GM18873 (cell line): ENCODE measurements around the gene GPR37.

Experiments
- ATAC-seq: cut with Tn5 transposase; IDR thresholded peaks from one replicate; pipeline ENCODE4 v1.9.1; 2021; ENCODE audit warnings: mild to moderate bottlenecking, moderate library complexity, moderate number of reproducible peaks; ENCODE audit not compliant: unreplicated experiment, low FRiP score

Gene GPR37, protein sequence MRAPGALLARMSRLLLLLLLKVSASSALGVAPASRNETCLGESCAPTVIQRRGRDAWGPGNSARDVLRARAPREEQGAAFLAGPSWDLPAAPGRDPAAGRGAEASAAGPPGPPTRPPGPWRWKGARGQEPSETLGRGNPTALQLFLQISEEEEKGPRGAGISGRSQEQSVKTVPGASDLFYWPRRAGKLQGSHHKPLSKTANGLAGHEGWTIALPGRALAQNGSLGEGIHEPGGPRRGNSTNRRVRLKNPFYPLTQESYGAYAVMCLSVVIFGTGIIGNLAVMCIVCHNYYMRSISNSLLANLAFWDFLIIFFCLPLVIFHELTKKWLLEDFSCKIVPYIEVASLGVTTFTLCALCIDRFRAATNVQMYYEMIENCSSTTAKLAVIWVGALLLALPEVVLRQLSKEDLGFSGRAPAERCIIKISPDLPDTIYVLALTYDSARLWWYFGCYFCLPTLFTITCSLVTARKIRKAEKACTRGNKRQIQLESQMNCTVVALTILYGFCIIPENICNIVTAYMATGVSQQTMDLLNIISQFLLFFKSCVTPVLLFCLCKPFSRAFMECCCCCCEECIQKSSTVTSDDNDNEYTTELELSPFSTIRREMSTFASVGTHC

DNA sequence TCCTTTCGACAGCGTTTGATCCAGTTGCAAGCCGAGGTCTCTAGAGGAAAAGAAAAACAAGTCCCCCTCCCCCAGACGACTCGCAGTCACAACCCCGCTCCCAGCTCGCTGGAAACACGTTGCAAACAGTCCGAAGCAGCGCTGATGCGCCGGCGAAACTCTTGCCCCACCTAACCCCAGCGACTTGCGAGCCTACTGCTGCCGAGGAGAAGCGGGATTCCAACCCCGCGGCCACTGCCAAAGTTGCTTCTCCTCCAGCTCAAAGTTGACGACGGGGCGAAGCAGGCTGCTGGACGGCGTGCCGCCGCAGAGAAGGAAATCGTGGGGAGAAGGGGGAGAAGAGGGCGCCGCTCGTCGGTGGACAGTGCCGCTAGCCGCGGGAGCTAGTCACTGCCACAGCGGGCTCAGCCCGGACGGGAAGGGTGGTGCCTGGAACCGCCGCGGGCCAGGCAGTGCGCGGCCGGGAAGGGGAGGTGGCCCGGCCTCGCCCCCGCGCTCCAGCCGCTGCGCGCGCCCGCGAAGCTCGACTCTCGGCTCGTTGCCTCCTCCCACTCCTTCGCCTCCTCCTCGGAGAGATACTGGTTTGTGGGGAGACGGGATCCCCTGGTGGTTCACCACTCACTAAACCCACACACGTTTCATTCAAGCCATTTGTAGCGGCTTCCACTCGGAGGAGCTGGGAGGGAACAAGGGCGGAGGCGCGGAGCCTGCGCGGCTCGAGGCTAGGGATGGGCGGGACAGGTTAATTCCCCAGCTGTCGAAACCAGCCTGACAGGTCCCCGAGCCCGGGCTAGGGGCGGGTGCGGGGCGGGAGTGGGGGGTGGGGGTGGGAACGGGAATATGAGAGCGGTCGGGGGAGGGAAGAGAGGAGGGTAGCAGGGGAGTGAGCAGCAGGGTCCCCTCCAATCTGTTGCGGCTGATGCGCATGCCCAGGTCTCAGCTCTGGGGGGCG lies at the start of gene GPR37:
Gene GPR37, minus strand, starts transcription at position 392 of the 952 bp plus-strand sequence. CDS start 816 bp downstream, outside the sequence.
- ATAC-seq, result peak; percentile 46

DNA sequence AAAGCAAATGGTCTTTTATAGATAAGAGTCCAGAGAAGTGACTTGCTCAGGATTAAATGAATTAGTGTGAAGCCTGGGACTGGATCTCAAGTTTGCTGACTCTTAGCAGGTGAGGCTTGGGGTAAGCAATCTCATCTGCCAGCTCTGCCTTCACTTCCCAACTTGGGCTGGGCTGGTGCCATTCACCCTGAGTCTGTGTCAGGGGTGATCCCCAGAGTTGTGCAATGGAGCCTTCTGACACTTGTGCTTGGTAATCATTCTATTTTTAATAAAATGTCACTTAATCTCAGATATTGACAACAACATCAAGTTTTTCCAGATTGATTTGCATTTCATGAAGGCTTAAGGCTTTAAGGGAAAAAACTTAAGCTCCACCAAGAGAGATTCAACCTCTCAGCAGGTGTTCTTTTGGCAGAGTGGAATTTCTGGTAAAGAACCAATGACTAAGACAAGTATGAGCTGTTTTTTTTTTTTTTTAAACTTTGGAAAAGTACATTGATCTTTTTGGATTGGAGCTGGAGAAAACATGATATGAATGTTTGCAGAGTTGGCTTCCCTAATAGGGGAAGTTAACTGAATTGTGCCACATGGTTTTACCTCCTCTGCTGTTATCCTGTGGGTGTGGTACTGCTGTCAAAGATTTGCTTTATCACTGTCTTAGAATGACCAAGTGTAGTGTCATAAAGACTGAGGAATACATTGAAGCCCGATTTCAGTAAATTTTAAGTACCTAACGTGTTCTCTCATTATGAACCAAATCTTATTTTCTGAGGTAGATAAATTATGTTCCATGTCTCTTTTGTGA lies 48.6 kb upstream of the GPR37 start:
- ATAC-seq, result no peak

DNA sequence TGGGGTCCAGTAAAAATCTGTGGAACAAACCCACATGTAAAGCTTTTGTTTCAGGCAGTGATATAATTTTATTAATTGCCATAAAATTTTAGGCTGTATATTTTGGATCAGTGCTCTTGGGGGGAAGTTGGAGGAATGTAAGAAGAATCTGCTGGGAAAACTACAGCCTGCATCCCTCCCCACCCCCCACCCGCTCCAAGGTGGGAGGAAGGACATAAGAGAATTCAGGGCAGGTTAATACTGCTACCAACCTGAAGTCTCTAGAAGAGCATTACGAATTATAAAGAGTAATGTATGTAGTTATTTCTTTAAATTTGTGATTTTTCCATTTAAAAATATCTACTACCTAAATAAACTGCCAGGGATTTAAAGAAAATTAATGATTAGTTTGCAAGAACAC lies 47.2 kb upstream of the GPR37 start:
- ATAC-seq, result no peak

DNA sequence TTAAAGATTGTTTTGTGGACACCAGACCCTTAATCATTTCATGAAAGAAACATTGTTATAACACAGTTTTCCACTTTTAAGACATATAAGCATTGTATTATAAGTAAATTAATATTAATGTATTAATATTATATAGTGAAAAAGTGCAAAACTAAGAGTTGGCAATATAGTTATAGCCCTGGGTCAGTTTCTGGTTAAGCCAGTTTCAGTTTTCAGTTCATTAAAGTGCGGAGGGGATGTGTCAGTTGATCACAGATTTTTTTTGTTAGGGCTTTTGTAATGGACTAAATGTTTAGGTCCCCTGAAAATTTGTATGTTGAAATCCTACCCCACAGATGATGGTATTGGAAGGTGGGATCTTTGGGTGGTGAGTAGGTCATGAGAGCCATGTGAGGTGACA lies 45.7 kb upstream of the GPR37 start:
- ATAC-seq, result no peak

DNA sequence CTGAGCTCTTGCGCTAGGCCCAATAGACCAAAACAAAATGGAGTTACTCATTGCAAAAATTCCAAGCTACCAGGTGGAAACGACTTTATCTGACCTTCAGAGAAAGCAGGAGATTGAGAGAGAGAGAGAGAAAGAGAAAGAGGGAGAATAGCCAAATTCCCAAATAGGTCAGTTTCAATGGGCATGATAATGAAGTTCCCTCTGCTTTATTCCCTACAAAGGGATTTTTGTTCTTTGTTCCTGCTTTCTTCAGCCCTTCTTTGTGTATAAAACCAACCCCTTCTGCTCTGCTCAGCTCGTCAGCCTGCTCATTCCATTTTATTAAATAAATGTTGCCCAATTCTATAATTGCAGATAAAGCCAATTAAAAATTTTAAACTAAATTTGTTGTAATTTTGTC lies 45.0 kb upstream of the GPR37 start:
- no peak for ATAC-seq

DNA sequence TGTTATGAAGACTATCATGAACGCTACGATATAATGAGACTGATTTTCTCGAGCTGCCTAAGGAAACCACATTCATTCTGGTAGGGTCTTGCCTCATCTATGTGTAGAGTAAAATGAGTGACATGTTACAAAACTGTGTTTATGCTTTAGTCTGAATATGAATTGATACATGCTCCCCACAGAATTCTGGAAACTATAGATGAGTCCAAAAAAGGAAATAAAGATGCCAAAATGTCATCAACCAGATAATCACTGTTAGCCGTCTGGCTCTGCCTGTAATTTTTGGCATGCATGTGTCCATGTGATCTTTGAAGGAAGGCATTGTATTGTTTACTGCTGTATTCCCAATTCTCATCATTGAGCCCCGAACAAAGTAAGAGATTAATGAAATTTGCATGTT lies 42.6 kb upstream of the GPR37 start:
- ATAC-seq, result no peak

DNA sequence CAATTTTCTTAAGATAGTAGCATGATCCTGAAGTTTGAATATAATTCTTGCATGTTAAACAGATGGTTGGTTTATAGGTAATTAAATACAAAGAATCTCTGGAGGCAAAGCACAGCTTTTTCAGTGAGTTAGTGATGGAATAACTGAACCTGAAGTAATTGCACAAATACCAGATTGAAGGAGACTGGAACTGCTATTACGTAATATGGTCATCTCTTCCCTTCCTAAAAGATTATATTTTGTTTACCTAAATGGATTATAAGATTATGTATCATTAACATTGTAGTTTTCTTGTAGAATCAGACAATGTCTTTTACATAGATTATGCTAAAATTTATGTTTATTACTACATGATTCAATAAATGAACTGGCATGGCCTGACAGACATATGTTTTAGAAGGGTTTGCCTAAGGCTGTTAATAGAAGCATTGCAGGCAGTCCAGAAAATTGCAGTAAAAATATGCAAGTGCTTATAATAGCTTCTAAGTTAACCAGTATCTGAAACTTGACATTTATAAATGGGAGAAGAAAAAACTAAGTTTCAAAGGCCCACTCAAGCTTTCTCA lies 35.8 kb upstream of the GPR37 start:
- ATAC-seq, result no peak

DNA sequence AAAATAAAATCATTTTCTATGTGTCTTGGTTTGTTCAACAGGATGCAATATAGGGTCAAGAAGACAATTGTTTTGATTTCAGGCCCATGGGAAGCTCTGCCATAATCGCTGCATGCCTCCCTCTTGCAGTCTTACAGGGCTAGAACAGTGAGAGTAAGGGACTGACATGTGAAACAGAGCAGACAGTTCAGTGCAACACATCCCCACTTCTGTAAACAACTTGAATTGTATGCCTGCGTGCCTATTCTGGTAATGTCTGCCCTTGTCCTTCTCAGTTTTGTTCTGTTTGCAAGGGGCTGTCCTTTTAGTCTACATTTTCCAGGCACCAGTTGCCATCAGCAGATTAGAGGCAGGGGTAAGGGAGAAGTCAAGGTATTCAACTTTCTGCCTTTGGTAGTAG lies 34.8 kb upstream of the GPR37 start:
- ATAC-seq, result no peak

DNA sequence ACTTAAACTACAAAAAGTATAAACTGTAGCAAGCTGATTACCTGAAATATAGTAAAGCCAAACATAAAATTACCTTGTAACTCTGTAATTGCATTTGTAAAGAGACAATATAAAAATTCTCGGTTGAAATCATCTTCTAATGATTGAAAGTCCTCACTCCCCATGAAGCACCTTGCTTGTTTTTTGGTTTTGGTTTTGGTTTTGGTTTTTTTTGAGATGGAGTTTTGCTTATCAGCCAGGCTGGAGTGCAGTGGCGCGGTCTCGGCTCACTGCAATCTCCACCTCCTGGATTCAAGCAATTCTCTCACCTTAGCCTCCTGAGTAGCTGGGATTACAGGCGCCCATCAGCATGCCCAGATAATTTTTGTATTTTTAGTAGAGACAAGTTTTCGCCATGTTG lies 33.9 kb upstream of the GPR37 start:
- no peak for ATAC-seq

DNA sequence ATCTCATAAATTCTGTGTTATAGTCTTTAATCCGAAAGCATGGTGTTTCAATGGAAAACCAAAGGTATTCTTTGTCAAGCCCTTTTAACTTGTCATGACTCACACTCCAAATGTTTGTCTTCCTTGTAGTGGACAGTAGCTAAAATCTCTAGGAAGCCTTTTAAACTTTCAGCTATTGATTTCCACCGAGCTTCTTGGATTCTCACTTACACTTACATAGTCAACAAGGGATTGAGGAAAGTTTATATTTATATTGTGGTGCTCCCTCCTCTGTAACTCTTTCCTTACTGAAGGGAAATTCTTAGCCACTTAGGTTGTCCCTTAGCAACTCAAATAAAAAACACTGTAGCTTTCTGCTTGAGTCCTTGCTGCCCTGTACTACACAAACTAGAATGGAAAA lies 31.2 kb upstream of the GPR37 start:
- ATAC-seq, result no peak

DNA sequence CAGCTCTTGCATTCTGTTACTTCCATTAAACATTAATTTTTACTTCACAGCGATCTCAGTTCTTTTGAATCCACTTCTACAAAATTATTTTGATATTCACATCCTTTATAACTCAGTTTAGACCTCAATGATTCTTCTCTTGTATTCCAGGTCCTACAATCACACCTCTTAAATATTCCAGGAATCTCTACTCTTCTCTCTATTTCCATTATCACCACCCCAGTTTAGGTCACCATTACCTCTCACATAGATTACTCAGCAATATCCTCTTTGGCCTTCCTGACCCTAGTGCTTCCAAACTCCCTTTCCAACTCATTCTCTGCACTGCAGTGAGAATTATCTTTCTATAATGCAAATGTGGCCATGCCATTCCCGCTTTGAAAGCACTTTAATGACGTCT lies 27.1 kb upstream of the GPR37 start:
- ATAC-seq, result no peak

DNA sequence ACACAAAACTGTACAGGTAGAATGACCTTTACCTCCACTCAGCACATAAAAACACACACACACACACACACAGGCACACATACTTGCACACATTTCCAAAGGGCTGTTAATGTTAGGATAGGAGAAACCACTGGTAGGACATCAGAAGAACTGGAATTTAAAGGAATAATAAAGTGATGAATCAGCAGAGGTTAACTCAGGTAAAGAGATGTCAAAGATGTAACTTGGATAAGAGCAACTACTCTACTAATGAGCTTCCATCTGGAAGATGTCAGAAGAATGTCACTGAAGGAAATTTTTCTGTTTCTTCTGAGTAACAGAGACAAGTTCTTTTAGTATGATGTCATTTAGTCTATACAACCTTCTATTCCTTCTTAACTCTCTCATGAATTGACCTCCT lies 26.4 kb upstream of the GPR37 start:
- ATAC-seq, result no peak

DNA sequence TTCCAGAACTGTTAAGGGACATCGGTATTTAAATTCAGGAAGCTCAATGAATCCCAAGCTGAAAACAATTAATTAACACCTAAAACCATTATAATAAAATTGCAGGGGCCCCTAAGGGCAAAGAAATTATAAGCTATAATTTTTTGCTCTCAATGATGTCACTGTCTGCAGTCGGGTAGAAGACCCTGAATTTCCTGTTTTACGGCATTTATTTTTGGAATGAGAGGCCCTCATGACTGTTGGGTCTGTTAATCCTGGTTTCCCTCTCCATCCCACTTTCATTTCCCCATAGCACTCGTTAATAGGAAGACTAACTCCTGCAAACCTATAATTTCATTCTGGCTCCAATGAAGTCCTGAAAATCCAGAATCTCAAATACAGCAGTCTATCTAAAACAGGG lies 25.8 kb upstream of the GPR37 start:
- ATAC-seq, result no peak

DNA sequence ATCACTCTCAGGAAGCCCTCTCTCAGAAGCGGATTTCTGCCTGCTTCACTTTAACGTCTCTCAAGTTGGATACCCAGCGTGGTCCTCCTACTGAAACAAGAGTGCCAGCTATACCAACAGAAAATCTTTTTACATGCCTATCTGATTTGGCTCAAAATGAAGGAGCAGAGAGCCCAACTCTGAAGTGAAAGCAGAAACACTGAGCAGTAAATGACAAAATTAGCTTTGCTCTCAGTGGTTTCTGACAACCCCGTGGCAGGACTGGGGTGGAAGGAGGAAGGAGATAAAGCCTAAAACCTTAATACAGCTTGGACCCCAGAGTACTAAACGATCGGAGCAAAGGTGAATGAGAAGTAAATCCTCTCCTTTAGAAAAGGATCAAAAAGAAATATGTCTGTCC lies 25.1 kb upstream of the GPR37 start:
- no peak for ATAC-seq

DNA sequence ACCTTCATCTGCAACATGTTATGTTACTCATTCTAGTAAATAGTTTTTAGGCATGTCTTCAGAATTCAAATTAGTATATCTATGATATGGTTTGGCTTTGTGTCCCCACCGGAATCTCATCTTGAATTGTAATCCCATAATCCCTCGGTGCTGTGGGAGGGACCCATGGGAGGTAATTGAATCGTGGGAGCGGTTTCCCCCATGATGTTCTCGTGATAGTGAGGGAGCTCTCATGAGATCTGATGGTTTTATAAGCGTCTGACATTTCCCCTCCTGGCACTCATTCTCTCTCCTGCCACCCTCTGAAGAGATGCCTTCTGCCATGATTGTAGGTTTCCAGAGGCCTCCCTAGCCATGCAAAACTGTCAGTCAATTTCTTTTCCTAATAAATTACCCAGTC lies 20.4 kb upstream of the GPR37 start:
- no peak for ATAC-seq

DNA sequence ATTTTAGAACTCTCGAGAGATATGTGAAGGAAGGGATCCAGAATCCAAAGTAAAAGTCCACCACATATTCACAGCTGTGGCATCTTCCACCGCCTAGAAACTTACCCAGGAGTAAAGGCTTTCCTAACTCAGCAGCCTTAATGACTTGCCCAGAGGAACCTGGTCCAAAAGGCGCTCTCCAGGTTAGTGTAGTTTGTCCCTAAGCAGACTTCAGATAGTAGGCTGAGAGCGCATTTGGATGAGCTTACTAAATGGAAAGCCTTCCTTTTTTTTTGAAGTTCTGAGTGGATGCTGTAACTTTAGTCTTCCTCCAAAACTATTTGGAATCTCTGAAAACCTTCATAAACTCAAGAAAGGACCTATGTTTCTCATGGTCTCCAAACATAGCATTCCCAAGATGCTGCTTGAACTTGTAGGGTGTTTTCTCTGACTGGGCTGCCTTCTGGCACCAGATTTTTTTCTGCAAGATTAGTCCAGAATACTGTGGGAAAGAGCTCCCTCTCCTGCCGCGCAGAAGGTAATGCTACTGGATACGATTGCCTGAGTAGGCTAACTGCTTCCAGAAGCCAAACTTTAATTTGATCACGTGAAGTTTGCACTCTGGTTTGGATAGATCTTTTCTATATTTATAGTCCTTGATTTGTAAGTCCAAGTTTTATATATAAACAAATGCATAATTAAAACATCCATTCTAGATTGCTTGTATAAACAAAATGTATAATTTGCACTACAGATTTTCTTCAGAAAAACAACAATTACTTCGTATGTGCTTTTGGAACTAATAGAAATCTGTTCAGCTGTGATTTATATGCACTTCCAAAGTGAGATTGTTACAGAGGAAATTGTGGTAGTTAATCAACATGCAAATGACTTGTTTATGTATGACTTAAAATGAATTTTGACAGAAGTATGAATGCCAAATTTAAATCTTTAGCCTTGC lies 19.6 kb upstream of the GPR37 start:
- ATAC-seq, result peak; percentile 76

DNA sequence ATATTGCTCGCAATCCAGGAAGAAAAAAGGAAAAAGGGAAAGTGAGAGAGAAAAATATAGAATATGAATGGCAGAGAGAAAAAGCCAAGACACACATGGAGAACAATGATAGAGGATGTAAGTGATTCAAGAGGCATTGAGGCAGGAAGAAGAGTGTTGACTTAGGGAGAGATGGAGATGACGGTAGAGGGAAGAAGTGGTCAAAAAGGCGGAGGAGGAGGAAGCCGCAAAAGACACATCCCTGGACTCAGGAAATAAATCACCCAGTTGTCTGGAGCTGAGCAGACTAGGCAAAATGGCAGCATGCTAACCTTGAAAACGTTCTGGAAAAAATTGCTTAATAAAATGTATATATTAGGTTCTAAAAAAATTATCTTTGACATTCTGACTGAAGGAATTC lies 17.7 kb upstream of the GPR37 start:
- ATAC-seq, result no peak

DNA sequence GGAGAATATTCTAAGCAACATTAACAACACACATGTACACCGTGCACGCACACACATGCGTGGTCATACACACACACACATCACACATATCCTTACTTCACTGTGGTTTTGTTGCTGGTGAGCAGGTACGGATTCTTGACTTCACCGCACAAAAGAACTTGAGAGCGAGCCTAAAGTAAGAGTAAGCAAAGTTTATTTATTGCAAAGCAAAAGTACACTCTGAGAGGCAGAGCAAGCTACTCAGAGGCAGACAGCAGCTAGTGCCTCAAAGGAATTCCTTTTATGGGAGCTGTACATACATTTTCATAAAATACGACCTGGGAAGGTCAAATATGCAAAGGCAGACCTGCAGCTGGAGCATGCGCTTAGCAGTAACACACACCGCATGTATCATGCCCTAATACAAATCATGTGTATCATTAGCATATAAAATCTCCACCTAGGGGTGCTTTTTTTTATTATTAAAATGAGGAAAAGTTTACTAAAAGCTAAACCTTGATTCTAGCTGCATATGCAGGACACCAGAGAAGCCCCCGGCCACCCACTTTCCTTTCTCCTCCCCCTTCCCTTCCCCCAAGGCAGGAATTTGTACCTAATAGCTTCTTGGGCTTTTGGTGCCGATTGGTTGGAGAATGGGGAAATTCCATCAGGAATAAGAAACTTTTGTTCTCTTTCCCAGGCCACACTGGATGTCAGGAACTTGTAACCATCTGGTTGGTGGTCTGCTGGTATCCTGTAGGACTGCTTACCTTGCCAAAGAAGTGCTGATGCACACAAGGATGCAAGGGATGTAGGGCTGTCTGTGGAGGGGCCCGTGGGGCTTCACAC lies 16.5 kb upstream of the GPR37 start:
- ATAC-seq, result no peak
